Sigmoid colon (tissue), 7 donors: Measurements from ENCODE around the gene HOXC9. TPM values are rescaled to one million over a fixed set of nuclear protein-coding genes. Genes with fewer than 3 reads are reported as not detected.

Source experiments
- DNase-seq: peaks from one replicate; pipeline ENCODE4 v3.0.0-alpha.2; 2019
- H3K27ac ChIP-seq, 4 donors: fragments of 200-600 bp; sonication (generic); one replicate each; pipeline ENCODE4 v1.5.1; 2016 to 2019; ENCODE audit warnings: mild to moderate bottlenecking in 1 of 4
- H3K27me3 ChIP-seq, 3 donors: fragments of 200-600 bp; sonication (generic); one replicate each; pipeline ENCODE4 v1.5.1; 2019; ENCODE audit warnings: mild to moderate bottlenecking in 1 of 3
- H3K36me3 ChIP-seq, 4 donors: fragments of 200-600 bp; sonication (generic); one replicate each; pipeline ENCODE4 v1.5.1; 2016 to 2019
- H3K4me1 ChIP-seq, 4 donors: fragments of 200-600 bp; sonication (generic); one replicate each; pipeline ENCODE4 v1.5.1; 2017 to 2019
- H3K4me3 ChIP-seq, 4 donors: fragments of 200-600 bp; sonication (generic); one replicate each; pipeline ENCODE4 v1.5.1; 2017 to 2019; ENCODE audit warnings: mild to moderate bottlenecking in 2 of 4, moderate library complexity in 1 of 4
- H3K9me3 ChIP-seq, 4 donors: fragments of 200-600 bp in 3 of 4; sonication (generic) in 3 of 4; one replicate each; pipeline versions ENCODE4 v1.5.1 to v1.6.1; 2013 to 2019
- CTCF ChIP-seq, 4 experiments: fragments of 450-650 bp in 3 of 4; fragments of 200-600 bp in 1 of 4; IDR thresholded peaks; one replicate each; pipeline ENCODE4 v1.5.1; 2016 to 2019; ENCODE audit warnings: antibody characterized with exemption in 4 of 4, mild to moderate bottlenecking in 3 of 4, moderate library complexity in 2 of 4
- EP300 ChIP-seq, 4 donors: sonication (generic); formaldehyde crosslinking; IDR thresholded peaks; one replicate each; pipeline ENCODE4 v1.6.1; 2017; ENCODE audit warnings: antibody characterized with exemption in 4 of 4
- POLR2A ChIP-seq, 2 donors: fragments of 450-650 bp; IDR thresholded peaks; one replicate each; pipeline ENCODE4 v1.6.1; 2016; ENCODE audit warnings: antibody characterized with exemption in 2 of 2, mild to moderate bottlenecking in 2 of 2, moderate library complexity in 2 of 2
- POLR2AphosphoS5 ChIP-seq, 4 donors: sonication (generic); formaldehyde crosslinking; IDR thresholded peaks; one replicate each; pipeline ENCODE4 v1.6.1; 2017; ENCODE audit warnings: antibody characterized with exemption in 4 of 4
- WGBS, 2 donors: extraction: QIAGEN DNeasy Blood & Tissue Kit; methylation state at CpG; one replicate each; pipeline ENCODE4 v1.1.7; 2013; 5-methylcytosine and 5-hydroxymethylcytosine counted together
- intact Hi-C: fragments of 100-400 bp; cut with DNase I; formaldehyde crosslinking; loops from one replicate; pipeline ENCODE4 v1.15.1; 2023
- polyA plus RNA-seq, 3 donors: library from polyadenylated mRNA; stranded (reverse); fragments of 200-250 nt; gene quantifications; one replicate each; pipeline ENCODE4 v1.2.3, GENCODE V29; 2013
- total RNA-seq, 4 donors: library from RNA; depleted of rRNA; stranded (reverse); fragments of >200 nt; gene quantifications; one replicate each; pipeline ENCODE4 v1.1.0, GENCODE V29; 2016
- donor health status: healthy with polysubstance abuse.
- donor health status: Bipolar disorder and iron deficiency.
- donor health status: healthy.

Gene HOXC9
- total and polyA plus RNA-seq, 7 donors = 0.04 TPM; not detected in 6

- Histone ChIP-seq H3K4me1 (peaks cover 0 to 23% (median 21%) of the 10 kb centered on the region in 4 donors), H3K4me3 (no peak overlapping the region), H3K36me3 (no peaks in the 10 kb centered on the region), H3K27me3 (peaks cover 81 to 100% (median 97%) of the 10 kb centered on the region in 3 donors), H3K9me3 (no peaks in the 10 kb centered on the region), H3K27ac (no peak overlapping the region)
- intact Hi-C loops = no loop called here
- 4 to 6% methylated on average over 17 of the region's 17 CpGs for WGBS, 2 donors
- no peak for DNase-seq
- no peak for TF ChIP-seq POLR2A (IDR thresholded peaks at IDR 0.05)
Measured at GRCh38 chr12:54010972-54011664, 11.2 kb downstream of the HOXC9 start.

GRCh38 chr12:54011665-54012532, 11.9 kb downstream of the HOXC9 start:
- TF ChIP-seq CTCF (IDR thresholded peaks at IDR 0.05) = no peak
- no peak for TF ChIP-seq EP300 (IDR thresholded peaks at IDR 0.05)
- no peak for TF ChIP-seq POLR2A (IDR thresholded peaks at IDR 0.05)
- no peak for TF ChIP-seq POLR2AphosphoS5 (IDR thresholded peaks at IDR 0.05)
- intact Hi-C loops = no loop called here
- Histone ChIP-seq H3K27me3 (peaks cover 80 to 100% (median 97%) of the 10 kb centered on the region in 3 donors), H3K9me3 (no peaks in the 10 kb centered on the region), H3K4me1 (peaks cover 0 to 21% (median 17%) of the 10 kb centered on the region in 4 donors), H3K36me3 (no peaks in the 10 kb centered on the region), H3K4me3 (no peak overlapping the region), H3K27ac (no peak overlapping the region)
- WGBS, 2 donors = 15 to 22% methylated on average over 14 of the region's 14 CpGs
- no peak for DNase-seq

GRCh38 chr12:54012631-54013409, 12.9 kb downstream of the HOXC9 start:
- intact Hi-C loops = no loop called here
- no peaks in the 10 kb centered on the region for H3K9me3 ChIP-seq
- no peaks in the 10 kb centered on the region for H3K36me3 ChIP-seq
- H3K27ac ChIP-seq = no peak overlapping the region
- WGBS, 2 donors = 27 to 31% methylated on average over 6 of the region's 6 CpGs
- H3K27me3 ChIP-seq = peaks cover 84 to 100% (median 97%) of the 10 kb centered on the region in 3 donors
- no peak for DNase-seq
- TF ChIP-seq EP300 (IDR thresholded peaks at IDR 0.05) (no peak), CTCF (IDR thresholded peaks at IDR 0.05) (no peak), POLR2AphosphoS5 (IDR thresholded peaks at IDR 0.05) (no peak), POLR2A (IDR thresholded peaks at IDR 0.05) (no peak)
- H3K4me1 ChIP-seq = peaks cover 0 to 31% (median 25%) of the 10 kb centered on the region in 4 donors
- no peak overlapping the region for H3K4me3 ChIP-seq

- no peak for DNase-seq
- TF ChIP-seq POLR2A (IDR thresholded peaks at IDR 0.05) (no peak), POLR2AphosphoS5 (IDR thresholded peaks at IDR 0.05) (peak in 1 of 4 donors; percentile 5), EP300 (IDR thresholded peaks at IDR 0.05) (no peak), CTCF (IDR thresholded peaks at IDR 0.05) (no peak)
- H3K9me3 ChIP-seq = no peaks in the 10 kb centered on the region
- H3K36me3 ChIP-seq = no peaks in the 10 kb centered on the region
- H3K4me1 ChIP-seq = peaks cover 0 to 41% (median 32%) of the 10 kb centered on the region in 4 donors
- peaks cover 84 to 100% (median 98%) of the 10 kb centered on the region in 3 donors for H3K27me3 ChIP-seq
- H3K4me3 ChIP-seq = peak overlapping the region in 1 of 4 donors; percentile 12
- intact Hi-C loops = no loop called here
- WGBS, 2 donors = 5 to 13% methylated on average over 36 of the region's 36 CpGs
- no peak overlapping the region for H3K27ac ChIP-seq
Measured at GRCh38 chr12:54014377-54015017, 14.5 kb downstream of the HOXC9 start.
